NCI-H1694 treated with DMSO at 0.1 percent for 48 hours (cell line): Measurements from ENCODE around the gene AVPR2.
A peak's percentile ranks its signal among the peaks of the same experiment; 100 is the strongest.

Experiments used
- DNase-seq: peaks from one replicate; lab custom pipeline; 2025; lab: John Stamatoyannopoulos, UW

The AVPR2 gene

DNA sequence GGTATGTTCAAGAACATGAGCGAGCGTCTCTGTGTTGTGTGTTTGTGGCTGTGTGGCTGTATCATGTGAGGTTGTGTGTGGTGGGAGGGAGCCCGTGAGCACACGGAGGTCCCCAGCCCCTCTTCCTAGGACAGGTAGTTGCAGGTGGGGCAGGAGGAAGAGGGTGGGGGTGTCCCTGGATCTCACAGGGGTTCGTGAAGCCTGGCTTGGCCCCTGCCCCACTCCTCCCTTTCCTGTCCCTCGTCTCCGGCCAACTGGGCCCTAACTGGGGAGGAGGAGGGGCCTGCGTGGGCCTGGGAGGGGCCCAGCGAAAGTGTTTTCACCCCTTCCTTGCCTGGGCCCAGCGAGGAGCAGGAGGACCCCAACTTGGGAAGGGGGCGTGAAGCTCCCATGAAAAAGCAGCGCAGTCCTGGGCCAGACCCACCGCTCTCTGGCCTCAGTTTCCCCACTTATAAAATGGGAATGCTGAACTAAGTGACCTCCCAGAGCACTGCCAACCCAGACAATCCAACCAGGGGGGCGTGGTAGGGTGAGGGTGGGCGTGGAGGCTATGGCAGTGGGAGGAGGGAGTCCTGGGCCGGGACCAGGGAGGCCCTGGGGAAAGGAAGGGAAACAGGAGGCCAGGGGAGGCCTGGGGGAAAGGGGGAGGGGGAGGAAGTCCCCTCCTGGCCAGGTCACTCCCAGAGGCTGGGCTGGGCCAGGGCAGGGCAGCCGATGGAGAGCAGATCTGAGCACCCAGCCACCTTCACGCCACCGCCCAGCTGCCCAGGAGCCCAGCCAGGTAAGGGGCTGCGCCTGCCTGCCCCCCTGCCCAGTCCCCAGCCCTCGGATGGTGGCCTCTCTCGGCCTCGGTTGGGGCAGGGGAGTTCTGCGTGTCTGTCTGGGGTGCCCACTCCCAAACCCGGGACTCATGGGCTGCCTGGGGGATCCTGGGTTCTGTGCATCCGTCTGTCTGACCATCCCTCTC is at the start of gene AVPR2:
AVPR2 (plus strand) TSS at position 683 of the 967 bp plus-strand sequence. CDS start 473 bp downstream, outside the sequence.
- no peak for DNase-seq

DNA sequence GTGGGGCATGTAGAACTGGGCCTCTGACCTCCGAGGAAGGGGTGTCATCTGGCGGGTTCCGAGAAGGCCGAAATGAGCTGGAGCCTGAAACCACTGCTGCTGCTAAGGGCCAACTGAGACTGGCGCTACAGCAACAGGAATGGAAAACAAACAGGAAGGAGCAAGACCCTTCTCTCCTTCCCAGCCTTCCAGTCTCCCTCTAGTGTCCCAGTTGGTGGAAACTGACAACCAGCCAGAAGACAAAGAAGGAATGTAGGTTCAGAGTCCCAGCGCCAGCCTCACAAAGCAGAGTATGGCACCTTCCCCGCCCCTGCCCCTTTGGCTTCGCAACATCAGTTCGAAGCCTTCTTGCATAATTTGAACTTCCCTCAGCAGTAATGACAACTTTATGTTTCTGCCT is 49.8 kb upstream of the AVPR2 start:
- DNase-seq, result no peak

DNA sequence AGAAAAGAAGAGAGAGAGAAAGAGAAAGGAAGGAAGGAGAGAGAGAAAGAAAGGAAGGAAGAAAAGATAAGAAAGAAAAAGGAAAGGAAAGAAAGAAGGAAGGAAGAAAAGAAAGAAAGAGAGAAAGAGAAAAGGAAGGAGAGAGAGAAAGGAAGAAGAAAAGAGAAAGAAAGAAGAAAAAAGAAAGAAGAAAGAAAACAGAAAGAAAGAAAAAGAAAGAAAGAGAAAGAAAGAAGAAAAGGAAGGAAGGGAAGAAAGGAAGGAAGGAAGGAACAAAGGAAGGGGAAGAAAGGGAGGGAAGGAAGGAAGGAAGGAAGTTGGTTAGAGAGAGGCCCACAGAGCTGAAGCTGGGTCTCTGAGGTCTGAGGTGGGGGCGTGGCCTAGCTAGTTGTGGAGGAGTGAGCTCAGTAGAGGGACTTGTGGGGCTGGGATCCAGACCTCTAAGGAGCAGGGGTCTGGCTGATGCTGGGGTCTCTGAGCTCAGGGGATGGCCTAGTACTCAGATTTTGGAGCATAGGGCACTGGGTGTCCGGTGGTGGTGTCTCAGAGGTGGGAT is 47.0 kb upstream of the AVPR2 start:
- DNase-seq, result no peak

DNA sequence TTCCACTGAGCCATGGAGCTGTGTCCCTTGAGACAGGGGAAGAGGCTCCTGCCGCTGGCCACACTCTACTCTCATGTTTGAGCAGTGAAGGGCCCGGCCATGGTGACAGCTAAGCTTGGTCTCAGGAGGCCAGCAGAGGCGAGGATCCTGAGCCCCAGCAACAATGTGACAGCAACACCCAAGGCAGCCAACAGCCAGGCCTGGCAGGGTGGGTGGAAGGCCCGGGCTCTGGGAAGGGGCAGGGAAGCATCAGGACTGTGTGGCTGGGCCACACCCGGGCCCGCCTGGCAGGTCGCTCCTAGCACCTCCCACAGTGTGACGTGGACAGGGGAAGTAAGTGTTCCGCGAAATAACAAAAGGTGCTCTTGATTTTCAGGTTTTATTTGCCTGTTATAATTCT is 43.3 kb upstream of the AVPR2 start:
- no peak for DNase-seq

DNA sequence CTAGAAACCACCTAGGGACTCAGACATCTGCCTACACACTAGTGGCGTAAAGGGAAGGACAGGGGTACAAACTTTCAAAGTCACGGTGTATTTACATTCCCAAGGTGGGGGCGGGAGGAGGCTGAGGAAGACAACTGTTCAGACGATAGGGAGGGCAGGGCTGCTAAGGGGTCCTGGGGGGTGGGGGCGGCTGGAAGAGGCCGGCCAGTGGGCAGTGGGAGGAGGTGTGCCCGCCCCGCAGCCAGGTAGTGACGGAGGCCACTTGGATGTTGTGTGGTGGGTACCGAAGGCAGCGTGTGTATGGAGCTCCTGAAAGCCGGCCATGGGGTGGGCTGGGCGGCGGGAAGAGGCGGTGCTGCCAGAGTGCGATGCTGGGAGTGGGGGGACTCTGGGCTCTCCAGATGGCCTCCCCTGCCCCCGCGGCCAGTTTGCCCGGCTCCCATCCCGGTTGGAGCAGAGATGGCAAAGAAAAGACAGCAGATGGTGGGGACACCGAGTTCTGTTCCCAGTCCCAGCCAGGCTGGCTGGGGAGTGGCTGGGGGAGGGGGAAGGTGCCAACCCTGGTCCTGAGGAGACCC is 42.7 kb upstream of the AVPR2 start:
- peak; percentile 74 for DNase-seq

DNA sequence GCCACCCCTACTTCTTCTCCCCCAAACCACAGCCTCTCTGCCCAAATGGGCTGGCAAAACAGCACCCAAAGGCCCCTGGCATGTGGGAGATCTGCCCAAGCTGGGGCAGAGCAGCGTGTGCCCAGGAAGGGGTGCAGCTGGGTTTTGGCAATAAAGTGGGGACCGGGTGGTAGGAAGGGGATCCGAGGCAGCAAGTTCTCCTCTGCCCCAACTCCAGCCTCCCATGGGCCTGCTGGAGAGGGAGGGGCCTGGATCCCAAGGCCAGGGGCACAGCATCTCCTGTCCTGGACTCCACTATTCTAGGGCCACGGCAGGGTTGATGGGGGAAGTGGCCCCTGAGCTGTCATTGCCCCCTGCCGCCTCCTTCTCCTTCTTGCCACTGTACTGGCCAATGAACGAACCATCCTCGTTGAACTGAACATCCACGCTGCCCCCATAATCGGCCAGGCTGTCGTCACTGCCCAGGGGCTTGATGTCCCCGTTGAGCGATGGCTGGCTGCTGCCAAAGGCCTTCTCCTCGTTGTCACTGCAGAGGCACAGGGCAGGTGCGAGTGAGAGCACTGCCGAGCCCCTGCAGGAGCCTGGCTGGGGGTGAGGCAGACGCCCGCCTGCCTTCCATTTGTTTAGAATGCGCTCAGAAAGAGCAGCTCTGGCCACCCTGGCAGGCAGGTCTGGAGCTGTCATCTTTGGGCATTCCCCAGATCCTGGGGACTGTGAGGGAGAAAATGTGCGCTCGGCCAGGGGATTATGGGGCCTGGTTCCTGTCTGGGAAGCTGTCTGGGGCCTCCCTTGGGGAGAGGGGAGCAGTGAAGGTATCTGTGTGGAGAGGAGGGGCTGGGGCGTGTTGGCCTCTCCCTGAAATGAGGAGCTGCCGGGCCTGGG is 41.9 kb upstream of the AVPR2 start:
- no peak for DNase-seq

DNA sequence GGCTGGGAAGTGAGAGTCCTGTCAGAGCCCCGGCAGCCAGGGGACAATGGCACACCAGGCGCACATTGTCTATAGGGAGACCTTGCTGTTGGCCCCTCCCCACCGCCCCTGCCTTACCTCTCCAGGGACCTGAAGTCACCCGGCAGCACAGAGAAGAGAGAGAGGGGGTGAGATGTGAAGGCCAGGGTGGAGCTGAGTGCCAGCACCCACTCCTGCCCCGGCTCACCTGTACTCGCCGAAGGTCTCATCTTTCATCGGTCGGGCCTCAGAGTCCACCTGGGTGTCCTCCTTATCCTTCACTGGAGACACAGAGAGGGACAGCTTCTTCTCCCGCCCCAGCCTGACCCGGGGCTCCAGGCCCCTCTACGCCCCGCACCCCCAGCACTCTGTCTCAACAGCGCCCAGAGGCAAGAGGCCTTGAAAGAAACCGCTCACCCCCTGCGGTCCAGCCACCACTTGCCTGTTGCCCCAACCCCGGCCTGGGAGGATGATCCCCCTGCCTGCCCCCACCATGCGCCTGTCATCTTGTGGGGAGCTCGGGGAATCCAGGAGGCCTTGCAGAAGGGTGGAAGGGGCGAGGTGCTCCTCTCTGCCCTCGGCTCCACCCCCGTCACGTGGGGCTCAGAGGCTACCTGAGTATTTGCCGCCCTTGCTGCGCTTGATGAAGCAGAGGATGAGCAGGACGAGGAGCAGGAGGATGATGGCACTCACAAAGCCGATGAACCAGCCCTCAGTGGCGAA is 41.1 kb upstream of the AVPR2 start:
- DNase-seq, result no peak

DNA sequence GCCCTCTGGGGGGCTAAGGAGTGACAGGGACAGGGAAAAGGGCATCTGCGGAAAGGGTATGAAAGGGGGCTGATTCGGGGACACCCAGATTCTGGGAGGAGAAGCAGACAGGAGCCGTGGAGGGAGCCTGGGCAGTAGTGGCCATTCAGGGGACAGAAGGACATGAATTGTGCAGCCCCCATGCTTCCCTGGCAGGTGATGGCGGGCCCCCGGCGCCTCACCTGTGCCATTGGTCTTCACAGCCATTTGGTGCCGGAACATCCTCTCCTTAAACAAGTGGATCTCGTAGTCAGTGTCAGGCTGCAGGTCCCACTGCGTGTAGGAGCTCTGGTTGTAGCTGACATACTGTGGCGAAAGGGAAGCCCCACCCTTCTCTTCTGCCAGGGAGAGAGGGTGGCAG is 40.4 kb upstream of the AVPR2 start:
- DNase-seq, result no peak

DNA sequence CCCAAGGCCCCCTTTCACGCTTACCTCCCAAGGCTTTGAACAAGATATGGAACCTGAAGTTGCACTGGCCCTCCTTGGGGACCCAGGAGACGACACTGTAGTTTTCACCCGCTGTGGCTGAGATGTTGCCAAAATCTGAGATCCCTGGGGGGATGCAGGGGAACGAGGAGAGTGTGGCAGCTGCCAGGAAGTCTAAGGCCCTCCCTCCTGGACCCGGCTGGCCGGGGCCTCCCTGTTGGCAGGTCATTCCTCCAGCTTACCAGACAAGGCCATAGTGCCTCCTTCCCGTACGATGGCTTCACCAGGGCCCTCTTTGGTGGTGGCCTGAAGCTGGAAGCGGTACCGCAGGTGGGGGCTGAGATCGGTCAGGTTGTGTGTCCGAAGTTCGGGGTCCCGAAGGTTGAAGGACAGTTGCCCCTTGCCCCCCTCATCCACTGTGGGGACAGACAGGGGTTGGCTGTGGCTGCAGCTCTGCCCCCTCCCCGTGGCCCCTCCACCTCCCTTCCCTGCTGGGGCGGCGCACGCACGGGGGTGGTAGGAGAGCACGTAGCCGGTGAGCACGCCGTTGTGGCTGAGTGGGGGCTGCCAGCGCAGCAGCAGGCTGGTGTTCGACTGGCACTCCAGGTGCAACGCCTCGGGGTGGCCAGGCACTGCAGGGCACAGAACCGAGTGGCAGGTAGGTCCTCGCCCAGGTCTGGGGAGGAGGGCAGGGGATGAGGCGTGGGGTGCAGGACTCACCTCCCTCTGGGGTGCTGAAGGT is 39.7 kb upstream of the AVPR2 start:
- DNase-seq, result no peak

DNA sequence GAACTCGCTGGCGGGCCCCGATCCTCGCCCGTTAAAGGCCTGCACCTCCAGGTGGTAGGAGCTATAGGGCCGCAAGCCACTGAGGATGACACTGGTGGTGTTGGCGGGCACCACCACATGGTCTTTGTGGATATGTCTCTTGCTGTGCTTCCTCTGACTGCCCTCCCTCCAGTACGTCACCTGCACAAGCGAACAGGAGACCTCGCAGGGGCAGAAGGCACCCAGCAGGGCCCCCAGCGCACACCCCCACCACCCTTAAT is 39.2 kb upstream of the AVPR2 start:
- DNase-seq, result no peak

DNA sequence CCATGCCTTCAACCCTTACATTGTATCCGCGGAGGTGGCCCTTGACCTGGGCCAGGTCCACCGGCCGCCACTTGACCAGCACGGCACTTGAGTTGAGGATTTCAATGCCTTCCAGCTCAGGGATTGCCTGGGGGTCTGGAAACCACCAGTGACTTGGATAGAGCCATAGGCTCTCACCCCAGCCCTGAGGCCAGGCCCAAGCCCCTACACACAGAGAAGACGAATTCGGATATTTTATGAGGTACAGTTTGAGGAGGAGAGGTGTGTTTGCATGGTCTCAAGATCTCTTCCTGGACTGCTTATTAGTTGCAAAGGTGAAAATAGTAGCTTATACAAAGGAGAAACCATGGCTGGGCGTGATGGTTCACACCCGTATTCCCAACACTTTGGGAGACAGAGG is 38.8 kb upstream of the AVPR2 start:
- DNase-seq, result no peak

DNA sequence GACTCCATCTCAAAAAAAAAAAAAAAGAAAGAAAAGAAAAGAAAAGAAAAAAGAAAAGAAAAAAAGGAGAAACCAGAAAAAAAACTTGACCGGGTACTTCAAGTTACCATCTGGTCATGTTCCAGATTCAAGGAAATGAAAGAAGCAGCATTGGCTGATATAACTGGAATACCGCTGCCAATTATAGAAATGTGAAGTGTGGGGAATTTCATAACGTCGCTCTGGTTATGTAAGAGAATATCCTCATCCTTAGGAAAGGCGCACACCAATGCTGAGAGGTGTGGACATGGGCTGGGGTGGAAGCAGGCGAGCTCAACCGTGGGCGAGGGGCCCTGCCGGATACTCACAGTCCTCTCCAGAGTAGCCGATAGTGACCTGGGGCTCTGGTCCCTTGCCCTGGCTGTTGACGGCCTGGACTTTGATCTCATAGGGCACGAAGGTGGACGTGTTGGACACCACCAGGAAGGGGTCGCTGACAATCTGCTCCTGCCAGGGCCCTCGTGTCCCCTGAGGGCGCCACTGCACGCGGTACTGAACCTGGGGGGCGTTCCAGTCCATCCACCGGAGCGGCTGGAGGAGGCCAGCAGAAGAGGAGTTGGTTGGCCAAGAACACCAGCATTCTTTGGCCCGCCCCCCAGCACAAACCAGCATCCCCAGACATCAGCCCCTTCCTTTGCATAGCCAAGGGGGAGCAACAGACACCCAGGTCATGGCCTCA is 38.0 kb upstream of the AVPR2 start:
- no peak for DNase-seq

DNA sequence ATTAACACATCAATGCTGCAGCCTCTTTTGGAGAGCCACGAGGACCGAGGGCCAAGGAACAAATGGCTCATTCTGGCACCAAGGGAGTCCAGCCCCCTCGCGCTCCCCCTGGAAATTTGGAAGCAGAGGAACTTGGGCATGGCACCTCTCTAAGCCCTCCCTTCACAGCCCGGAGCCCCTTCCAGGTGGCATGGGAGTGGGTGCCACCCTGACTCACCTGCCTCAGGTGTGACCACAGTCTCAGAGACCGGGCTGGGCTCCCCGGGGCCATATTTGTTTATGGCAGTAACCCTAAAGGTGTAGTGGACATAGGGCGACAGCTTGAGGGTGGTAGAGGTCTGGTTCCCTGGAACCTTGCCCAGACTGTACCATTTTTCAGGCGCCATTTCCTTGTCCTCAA is 37.3 kb upstream of the AVPR2 start:
- no peak for DNase-seq

DNA sequence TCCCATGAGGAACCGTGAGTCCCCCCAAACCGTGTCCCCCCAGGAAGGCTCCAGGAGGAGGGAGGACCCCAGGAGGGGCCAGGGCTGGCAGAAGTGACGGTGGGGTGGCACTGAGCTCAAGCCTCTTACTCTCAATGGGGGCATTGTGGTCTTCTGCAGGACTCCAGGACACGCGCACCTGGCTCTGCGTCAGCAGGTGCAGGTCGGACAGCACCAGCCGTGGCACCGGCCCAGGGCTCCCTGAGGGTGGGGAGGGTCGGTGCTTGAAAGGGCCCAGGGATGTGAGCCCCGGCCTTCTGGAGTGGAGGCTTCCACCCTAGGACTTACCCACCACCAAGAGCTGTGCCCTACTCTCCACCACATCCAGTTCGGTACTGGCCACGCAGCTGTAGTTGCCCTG is 36.8 kb upstream of the AVPR2 start:
- DNase-seq, result no peak

DNA sequence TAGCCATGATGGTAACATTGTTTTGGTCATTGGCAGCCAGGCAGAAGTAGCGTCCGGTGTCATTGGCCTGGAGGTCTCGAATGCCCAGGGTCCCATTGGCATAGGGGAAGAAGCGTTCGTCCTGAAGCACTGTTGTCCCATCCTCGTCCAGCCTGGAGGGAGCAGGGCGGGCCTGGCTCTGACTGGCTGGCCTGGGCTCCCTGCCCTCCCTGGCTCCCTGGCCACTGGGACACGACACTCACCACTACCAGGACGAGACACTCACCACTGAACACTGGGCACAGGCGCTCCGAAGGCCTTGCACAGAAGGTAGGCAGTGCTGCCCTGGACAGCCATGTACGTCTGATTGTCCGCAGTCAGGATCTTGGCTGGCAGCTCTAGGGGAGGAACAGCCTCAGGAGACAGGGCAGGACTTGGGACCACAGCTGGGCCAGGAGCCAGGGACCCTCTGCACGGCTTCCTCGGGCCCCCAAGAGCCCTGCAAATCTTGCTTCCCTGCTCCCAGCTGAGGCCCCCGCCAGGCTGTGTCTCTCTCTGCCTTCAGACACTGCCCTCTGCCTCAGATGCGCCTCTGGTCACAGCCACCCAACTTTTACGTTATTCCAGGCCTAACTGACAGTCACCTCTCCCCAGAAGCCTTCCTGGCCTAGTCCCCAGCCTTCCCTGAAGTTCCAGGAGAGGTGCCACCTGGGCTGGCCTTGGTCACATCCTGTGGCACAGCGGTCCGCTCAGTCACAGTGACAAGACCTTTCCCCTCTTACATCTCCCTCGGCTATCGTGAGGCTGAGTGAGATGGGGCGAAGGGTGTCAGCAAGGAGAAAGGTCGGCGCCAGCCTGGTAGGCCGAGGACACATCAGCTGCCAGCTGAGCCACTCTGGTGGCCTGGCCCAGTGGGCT is 35.6 kb upstream of the AVPR2 start:
- DNase-seq, result no peak

DNA sequence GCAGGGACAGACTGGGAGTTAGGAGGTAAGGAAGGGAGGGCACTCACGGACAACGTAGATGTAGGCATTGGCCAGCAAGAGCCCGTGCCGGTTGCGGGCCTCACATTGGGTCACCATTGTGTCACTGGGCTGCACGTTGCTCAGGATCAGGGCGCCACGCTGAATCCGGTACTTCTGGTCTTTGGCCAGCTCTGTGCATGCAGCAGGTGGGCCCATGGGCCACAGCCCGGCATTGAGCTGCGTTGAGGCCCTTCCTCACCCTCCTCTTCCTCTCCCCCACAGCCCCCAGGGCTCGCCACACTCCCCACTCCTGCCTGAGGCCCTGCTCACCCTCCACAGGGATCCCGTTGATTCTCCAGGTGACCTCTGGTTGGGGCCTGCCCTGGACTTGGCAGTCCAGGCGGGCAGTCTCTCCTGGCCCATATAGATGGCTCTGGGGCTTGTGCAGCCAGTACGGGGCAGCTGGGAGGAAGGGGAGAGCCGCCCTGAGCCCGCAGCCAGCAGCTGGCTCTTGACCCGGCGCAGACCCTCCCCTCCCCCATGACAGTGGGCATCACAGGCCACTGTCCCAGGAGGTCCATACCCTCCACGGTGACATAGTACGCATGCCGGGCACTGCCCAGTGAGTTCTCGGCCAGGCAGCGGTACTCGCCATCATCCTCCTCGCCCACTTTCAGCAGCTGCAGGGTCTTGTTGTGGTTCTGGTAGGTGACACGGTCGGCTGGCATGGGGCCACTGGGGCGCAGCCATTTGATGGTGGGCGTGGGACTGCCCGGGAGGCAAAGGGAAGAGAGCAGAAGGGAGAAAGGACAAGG is 34.8 kb upstream of the AVPR2 start:
- DNase-seq, result no peak

DNA sequence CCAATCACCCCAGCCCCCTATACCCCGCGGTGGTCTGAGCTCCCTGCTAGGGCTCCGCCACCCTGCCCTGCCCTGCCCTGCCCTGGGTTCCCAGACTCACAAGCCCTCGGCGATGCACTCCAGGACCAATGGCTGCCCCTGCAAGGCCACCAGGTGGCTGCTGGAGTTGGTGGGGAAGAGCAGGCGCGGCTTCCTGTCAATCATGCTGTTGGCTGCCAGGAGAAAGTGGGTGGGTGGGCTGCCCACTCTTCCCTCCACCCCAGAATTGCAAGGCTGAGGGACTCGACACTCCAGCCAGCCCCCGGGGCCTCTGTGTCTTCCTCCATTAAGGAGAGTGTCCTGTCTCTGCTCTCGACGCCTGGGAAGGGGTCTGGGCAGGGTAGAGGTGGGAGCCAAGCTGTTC is 34.2 kb upstream of the AVPR2 start:
- DNase-seq, result no peak

DNA sequence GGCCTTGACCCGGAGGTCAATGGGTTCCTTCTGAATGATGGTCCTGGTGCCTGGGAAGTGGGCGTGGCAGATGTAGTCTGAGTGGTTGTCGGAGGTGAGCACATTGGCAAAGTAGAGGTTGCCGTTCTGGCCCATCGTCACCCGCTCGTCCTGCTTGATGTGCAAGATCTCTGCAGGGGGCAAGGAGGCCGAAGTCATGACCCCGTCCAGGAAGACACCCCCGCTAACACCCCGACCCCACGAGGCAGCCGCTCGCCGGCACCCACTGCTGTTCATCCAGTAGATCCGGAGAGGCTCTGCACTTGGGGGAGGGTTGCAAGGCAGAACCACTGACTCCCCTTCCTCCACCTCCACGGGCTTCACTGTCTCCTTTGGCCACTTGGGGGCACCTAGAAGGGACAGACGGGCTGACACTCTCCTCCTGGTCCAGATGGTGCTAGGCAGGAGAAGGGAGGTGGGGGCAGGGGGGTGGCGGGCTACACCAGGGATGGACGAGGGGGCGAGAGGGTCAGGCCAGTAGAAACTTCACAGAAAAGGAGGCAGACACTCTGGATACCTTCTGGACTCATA is 33.6 kb upstream of the AVPR2 start:
- DNase-seq, result no peak
